CD4-positive, alpha-beta T cell treated with Interleukin-10 for 1 hour (primary cell): Measurements from ENCODE around the gene CD81.

ENCODE experiments used
- DNase-seq: peaks from one replicate; pipeline ENCODE4 v3.0.0-alpha.2; 2020

The CD81 gene

DNA sequence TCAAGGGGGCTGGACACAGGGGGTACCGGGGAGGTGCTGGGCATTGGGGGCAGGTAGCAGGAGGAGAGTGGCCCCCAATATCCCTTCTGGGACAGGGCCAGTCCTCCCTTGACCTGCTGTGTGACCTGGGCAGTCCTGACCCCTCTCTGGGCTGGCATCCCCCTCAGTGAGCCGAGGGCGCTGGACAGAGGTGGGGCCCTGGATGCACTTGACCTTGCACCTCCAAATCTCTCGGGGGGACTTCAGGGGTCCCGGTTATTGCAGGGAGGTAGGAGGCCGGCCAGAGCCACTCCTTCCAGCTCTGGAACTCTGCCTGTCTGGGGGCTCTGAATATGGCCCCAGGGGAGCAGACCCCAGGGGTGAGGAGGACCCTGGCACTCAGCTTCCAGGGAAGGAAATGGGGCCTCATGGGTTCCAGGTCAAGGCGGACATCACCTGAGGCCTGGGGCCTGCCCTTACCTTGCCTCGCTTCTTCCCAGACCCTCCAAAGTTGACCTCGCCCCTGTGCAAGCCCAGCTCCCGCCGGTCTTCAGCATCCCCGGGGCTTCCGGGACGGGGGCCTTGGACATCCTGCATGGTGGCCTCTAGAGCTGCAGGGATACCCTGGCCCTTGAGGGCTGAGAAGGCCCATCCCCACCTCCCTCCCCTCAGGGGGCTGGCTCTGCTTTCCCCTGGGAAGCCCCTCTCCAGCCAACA, 45.5 kb downstream of the CD81 start:
- no peak for DNase-seq

DNA sequence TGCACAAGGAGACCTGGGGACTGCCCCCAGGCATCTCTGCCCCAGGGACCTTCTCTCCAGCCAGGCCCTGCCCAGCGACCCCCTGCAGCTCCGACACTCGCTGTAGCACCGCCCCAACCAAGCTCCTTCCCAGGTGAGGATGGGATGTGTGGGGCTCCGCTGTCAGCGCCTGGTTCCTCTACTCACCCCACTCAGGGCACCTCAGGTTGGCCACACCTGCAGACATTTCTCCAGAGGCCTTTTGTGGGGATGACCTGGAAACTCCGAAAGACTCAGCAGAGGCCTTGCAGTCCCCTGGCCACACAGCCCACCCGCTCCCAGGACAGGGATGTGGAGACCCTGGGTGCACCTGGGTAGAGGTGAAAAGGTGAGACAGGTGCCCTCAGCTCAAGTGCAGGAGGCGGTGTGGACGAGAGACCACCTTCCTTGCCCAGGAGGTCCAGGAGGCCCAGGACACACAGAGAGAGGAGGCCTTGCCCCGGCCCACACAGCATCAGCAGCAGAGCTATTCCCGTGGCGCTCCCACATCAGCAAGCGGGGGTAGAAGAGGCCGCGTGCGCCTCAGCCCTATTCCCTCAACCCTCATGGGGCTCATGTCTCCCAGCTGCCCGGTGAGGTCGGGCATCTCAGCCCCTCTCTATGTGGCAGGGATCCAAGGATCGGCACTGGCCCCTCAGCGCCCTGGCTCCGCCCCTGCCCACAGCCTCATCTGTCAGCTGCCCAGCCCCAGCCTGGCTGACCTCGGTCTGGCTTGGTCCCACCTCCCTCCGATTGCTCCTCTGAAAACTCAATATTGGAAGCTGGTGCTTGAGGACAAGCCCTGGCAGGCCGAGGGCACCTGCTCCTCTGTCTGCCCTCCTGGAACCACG, 46.3 kb downstream of the CD81 start:
- DNase-seq = no peak

DNA sequence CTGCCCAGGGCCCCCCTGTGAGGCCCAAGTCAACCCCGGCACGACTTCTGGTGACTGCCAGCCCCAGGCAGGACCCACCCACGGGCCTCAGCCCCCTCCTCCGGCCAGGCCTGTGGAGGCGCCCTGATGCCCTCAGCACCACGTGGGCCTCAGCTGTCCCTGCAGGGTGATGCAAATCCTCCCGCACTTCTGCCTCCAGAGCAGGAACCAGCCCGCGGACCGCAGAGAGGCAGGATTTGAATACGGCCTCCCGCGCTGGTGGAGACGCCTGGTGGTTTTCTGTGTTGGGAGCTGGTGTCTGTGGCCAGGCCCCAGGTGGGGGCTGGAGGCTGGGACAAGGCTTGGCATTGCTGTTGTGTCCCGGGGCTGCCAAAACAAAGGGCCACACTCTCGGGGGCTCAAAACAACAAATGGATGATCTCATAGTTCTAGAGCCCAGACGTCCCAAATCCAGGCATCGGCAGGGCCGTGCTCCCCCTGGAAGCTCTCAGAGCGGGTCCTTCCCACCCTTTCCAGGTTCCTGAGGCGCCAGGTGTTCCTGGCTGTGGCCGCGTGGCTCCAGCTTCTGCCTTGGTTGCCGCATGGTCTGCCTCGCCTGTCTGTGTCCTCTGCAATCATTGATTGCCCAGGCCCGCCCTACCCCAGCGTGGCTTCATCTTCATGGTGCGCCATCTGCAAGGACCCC, 47.8 kb downstream of the CD81 start:
- DNase-seq = no peak

DNA sequence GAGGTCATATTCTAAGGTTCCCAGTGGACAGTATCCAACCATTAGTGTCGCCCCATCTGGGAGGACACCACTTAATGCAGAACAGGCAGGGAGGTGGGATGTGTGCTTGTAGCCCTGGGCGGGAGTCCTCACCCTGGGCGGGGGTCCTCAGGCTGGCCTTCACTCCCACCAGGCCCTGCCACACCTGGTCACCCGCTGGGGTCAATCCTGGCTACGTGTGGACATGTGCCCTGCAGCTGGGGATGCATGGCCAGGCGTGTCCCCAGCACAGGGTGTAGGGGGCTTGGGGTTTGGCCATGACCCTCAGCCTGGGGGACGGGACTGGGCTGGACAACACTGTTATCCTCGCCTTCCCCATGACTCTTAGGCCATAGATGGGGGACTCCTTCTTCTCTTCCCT, 48.4 kb downstream of the CD81 start:
- DNase-seq = no peak

DNA sequence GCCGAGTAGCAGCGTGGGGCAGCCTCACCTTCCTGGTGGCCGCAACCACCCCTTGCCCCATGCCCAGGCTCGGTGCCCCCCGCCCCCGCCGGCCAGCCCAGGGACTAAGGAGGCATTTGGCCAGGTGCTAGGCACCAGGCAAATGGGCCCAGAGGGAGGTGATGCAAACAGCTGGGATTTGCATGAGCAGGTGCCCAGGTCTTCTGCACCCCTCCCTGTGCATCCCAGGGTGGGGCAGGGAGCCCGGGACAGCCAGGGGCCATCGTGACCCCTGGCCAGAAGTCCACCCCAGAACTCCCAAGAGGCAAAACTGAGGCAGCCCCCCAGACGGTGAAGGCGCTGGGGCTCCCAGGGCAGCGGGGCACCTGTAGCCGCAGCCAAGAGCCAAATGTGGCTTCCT, 49.1 kb downstream of the CD81 start:
- DNase-seq = no peak

DNA sequence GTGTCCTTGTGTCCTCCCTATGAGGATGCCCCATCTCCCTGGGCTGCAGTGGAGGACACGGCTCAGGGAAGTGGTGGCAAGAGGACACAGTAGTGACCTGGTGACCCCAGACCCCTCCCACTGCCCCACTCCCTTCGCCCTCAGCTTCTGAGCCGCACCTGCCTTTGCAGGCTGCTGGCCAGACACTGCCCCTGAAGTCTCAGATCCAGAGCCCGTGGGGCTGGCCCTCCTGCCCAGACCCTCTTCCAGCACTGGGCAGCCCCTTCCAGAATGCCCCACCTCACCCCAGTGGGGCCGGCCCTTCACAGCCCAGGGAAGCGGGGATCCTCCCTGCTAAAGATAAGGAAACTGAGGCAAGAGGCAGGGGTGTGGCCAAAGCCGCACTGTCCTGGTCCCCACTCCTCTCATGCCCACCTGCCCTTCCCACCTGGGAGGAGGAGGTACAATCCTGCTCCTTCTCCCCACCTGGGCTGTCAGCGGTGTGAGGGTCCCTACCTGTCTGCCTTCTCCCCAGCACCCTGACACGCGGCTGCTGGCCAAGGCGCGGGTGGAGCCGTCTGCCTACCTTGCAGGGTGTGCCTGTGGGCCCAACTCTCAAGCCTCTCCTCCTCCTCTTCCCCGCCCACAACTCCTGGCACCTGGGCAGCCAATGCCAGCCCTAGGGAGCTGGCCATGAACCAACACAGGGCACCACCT, 49.9 kb downstream of the CD81 start:
- no peak for DNase-seq

DNA sequence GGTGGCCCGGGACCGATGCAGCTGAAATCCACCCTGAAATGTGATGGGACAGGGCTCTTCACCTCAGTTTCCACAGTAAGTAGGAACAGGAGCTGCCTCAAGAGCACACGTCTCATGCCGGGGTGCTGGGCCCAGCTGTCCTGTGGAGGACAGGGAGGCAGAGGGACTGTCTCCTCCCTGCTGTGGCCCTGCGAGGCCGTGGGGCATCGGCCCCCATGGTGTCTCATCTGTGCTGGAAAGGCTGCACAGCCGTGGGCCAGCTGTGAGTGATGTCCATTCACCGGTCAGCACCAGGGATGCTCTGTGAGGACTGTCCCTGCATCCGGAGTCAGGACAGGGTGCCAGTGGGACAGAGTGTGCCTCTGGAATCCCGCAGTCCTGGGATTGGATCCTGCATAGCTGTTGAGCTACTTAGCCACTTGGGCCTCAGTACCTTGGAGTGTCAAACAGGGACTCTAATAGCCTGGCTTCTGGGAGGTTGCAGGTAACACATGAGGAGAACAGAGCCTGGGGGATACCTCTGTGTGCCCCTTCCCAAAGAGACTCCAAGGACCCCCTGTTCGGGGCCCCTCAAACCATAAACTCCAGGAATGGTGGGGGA, 50.7 kb downstream of the CD81 start:
- DNase-seq = no peak

DNA sequence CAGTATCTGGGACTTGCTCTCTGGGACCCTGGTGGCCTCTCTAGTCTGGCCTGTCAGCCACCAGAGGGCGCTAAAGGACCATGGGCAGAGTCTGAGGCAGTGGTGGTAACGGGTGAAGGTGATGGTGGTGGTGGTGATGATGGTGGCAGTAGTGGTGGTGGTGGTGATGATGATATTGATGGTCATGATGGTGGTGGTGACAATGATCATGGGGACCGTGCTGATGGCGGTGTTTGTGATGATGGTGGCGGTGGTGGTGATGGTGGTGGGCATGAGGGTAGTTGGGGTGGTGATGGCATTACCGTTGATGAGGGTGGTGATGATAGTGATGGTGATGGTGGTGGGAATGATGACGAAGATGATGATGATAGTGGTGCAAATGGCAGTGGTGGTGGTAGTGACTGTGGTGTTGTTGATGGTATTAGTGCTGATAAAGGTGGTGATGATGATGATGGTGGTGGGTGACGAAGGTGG, 51.2 kb downstream of the CD81 start:
- peak; percentile 88 for DNase-seq

DNA sequence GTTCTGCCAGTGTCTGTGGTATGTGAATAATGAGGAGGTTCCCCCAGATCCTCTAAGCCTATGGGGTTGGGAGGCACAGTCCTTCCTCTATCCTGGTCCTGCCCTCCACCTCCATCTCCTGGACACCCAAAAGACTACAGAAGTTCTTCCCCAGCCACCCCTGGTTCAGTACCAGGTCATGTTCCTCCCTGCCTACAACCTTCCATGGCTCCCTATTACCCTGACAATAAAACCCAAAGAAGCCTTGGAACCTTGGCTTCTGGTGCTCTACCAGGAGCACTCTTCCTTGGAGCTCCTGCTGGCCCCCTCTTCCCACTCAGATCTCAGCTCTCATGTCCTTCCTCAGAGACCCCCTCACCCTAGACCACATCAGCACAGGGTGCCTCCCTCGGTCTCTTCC, 54.3 kb downstream of the CD81 start:
- DNase-seq = no peak

DNA sequence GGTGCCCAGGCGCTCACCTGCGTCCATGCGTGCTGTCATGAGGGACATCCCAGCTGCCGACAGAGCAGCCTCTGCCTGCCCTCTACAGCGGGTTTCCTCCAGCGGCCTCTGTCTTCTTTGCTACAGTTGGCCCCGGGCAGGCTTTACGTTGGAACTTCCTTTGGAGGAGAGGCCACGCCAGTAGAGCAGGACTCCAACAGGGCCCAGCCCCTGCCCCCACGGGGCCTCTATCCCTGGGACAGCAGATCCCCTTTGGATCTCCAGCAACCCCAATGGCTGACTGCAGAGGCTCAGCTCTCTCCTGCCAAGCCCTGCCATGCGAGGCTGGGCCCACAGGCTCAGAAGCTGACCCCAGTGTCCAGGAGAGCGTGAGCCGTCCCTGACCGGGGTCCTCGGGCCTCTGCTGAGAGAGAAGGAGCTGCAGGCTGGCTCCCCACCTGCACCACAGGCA, 55.1 kb downstream of the CD81 start:
- DNase-seq = no peak

DNA sequence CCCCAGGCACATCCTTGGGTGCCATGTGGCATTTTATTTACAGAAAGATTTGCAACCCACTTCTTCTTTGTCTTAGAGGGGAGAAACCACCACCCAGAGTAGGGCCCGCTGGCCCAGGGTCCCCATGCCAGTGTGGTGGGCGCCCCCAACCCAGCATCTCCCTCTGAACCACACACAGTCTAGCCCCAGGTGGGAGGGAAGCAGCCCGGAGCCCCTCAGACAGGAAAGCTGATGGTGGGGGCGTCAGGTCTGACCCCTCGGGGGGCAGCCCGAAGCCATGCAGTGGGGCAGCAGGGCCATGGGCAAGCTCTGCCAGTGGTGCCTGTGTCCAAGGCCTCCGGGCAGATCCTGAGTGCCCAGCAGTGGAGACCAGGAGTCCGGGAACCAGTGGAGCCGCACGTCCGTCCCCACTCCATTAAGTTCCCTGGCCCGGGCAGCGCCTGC, 55.5 kb downstream of the CD81 start:
- no peak for DNase-seq

DNA sequence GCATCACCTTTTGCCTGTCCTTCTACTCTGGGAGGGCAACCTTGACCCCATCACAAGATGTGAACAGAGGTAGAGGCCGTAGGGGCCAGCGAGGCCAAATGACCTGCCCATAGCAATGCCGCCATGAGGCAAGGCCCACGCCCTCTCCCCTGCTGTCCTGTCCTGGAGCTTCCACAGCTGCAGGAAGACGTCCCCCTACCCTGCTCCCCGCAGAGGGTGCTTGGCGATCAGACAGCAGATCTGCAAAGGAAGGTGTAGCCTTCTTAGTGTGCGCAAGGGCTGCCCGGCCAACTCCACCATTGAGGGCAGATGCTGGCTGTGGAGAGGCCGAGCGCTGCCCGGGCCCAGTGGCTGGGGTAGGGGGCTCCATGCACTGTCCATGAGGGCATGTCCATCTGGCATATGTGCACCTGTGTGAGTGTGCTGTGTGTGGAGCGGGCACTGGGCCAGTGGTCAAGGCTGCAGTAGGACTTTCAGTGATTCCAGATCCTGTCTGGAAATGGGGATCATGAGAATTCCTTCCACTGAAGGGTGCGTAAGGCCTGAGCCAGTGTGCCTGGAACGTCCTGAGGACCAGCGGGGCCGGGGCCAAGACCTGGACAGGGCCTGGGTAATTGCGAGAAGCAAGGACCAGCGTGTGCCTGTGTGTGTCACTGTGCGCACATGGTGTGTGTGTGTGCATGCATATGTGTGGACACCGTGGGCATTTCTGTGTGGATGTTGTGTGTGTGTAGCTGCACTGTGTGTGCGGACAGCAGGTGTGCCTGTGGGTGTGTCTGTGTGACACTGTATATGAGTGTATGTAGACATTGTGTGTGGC, 56.2 kb downstream of the CD81 start:
- no peak for DNase-seq

DNA sequence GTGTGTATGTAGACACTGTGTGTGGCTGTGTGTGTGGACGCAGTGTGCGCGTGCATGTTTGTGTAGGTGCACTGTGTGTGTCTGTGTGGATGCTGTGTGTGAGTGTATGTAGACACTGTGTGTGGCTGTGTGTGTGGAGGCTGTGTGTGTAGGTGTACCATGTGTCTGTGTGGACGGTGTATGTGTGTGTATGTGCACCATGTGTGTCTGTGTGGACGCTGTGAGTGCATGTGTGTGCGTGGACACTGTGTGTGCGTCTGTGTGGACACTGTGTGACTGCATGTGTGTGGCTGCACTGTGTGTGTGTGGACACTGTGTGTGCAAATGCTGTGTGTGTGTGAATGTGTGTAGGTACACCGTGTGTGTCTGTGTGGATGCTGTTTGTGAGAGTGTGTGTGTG, 56.9 kb downstream of the CD81 start:
- no peak for DNase-seq

DNA sequence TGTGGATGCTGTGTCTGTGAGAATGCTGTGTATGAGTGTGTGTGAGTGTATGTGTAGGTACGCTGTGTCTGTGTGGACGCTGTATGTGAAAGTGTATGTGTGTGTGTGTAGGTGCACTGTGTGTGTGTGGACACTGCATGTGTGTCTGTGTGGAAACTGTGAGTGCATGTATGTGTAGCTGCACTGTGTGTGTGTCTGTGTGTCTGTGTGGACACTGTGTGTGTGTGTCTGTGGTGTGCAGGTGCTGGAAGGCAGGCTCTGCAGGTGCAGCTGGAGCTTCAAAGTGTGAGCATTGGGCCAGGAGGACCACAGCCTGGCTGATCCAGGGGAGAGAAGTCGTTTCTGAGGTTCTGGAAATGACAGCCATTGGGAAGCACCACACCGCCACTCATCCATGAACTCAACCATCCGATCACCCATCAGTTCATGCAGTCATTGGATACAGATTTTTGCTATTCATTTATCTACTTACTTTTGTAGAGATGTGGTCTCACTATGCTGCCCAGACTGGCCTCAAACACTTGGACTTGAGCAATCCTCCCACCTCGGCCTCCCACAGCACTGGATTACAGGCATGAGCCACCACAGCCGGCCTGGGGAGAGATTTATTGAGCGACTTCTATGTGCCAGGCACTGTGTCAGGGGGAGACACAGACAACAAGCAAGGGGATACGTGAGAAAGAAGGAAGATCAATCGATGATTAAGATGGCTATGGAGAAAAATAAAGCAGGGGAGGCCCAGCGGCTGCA, 57.6 kb downstream of the CD81 start:
- DNase-seq = no peak

DNA sequence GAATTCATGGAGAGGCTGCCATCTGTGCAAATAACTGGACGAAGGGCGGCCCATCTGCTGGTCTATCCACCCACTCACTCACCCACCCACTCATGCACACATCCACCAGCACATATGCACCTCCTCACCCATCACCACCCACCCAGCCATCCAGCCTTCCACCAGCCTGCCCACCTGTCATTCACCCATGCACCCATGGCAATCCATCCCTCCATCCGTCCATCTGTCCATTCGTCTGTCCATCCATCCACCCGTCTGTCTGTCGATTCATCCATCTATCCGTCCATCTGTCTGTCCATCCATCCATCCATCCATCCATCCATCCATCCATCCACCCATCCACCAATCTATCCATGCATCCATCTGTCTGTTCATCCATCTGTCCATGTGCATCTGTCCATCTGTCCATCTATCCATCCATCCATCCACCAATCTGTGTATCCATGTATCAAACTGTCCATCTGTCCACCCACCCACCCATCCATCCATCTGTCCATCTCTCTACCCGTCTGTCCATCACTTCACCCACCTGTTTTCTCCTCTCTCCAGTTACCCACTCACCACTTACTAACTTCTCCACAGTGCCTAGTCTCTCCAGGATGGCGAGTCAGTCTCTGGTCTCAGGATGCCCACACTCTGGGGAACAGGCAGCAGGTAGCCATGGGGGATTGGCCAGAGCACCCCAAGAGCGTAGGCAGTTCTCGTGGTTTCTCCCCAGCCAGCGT, 58.3 kb downstream of the CD81 start:
- no peak for DNase-seq

DNA sequence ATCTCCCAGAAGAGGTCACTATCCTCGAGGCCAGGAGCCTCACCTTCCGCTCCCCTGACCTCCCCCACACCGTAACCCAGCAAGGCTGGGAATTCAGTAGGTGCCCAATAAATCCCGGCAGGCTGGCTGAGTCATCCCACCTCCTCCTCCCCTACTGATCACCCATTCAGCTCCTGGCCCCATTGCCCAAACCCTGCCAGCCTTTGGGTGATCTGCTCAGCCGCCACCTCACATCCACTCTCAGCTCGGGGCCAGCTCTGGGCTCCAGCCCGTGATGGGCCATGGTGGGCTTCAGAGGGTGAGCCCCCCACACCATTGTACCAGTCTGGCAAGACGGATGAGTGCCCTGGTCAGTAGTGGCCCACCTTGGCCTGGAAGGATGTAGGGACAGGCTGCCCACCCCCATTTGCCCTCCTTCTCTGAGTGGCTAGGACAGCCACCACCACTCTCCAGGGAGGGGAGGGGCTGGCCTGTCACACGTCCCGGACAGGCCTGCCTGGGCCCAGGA, 59.0 kb downstream of the CD81 start:
- DNase-seq = no peak

DNA sequence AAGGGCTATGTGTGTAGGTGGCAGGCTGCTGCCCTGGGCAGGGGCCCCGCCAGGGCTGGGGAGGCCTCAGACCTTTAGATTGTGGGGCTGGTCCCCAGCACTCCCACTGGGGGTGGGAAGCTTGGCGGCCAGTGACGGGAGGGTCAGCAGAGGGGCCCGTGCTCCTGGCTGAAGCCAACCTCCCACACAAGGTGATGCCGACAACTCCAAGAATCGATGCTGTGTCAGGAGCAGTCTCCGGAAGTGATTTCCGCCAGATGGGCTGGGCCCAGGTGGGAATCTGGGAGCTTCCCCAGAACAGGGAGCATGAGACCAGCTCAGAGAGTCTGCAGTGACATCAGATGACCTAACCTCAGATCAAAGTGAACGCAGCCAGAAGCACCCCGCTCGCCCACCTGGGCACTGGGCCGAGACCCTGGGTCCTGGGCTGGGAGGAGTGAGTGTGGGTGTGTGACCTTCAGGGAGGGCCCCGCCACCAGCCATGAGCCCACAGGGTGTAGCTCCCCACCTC, 59.5 kb downstream of the CD81 start:
- no peak for DNase-seq

DNA sequence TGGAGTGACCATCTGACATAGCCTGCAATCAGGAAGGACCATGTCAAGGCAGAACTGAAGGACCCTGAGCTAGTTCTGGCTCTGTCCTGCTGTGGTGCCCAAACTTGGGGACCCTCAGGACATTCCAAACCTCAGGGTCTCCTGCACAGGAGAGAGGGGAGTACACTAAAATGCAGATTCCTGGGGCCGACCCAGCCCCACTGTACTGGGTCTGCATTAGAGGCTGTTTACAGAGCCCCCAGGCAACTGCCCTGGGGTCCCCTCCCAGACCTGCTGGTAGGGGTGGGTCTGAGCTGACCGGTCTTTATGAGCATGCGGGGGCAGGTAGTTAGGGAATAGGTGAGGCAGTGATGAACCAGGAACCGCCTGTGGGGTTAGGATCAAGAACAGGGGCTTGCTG, 60.4 kb downstream of the CD81 start:
- DNase-seq = no peak

DNA sequence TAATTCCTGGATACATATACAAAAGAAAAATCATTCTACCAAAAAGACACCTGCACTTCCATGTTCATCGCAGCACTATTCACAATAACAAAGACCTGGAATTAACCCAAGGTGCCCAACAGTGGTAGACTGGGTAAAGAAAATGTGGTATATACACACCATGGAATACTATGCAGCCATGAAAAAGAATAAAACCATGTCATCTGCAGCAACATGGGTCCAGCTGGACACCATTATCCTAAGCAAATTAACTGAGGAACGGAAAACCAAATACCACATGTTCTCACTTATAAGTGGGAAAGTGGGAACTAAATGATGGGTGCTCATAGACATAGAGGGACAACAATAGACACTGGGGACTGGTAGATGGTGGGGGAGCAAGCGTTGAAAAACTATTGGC, 62.7 kb downstream of the CD81 start:
- no peak for DNase-seq

DNA sequence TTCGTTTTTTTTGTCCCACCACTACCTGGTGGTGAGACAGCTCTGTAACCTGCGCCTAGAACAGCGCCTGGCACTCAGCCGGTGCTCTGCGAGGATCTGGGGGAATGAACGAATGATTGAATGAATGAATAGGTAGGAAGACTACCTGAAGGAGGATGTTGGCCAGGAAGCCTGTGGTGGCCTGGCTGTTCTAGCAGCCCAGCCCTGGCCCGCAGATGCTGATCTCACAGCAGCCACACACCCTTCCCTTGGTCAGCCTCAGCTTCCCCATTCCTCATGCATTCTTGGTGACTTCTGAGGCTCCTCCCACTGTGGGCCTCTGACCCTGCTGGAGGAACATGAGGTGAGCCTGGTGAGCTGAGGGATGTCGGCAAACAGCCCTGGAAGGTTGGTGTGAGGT, 63.5 kb downstream of the CD81 start:
- DNase-seq = no peak
